ENCODE results near the gene POM121L2.

- TF ChIP-seq EP300 (IDR thresholded peaks at IDR 0.05): no peak
- TF ChIP-seq CTCF (IDR thresholded peaks at IDR 0.05): no peak
Observed at GRCh38 chr6:27295301-27296079, 16.6 kb downstream of the POM121L2 start.

All from suprapubic skin (tissue), 3 donors.